GM06990 (cell line): Measurements from ENCODE around the gene CLIC2.

Source experiments
- DNase-seq: peaks from one replicate; pipeline ENCODE4 v3.0.0-alpha.2; 2011; ENCODE audit not compliant: insufficient read length; ENCODE audit errors: extremely low read depth
- H3K27me3 ChIP-seq: replicated peaks from 2 replicates; pipeline ENCODE4 v1.6.0; 2011; ENCODE audit warnings: low read length; ENCODE audit not compliant: control insufficient read depth, insufficient read depth
- H3K36me3 ChIP-seq: 2 replicates; pipeline ENCODE4 v1.5.1; 2011; ENCODE audit warnings: low read length; ENCODE audit not compliant: control insufficient read depth, insufficient read depth
- H3K4me3 ChIP-seq: replicated peaks from 2 replicates; pipeline ENCODE4 v1.5.1; 2011; ENCODE audit warnings: low read depth, mild to moderate bottlenecking, control low read depth, low read length
- TF ChIP-seq, protein P1 (sequence below): IDR thresholded peaks from 2 replicates; pipeline ENCODE4 v1.5.1; 2011; ENCODE audit warnings: low read length, control low read depth, mild to moderate bottlenecking, inconsistent platforms; ENCODE audit not compliant: insufficient read depth, poor library complexity, severe bottlenecking

CLIC2 gene

DNA sequence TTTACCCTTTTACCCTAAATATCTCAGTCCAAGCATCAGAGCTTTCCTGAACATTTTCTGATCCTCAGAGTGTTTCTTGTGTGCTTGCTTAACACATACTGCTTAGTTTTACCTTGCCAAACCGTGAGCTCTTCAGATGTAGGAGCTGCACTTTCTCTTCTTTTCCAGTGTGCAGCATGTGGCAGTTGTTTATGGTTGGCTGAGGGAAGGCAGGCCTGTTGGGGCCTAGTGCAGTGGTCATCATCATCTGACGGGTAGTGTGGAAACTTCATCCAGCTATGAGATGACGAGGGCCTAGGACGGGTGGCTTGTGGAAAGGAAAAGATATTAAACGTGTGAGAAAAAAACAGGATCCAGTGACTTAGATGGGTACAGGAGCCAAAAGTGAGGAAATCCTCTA, 96.7 kb downstream of the CLIC2 start:
- Histone ChIP-seq H3K4me3 (no peak overlapping the region), H3K36me3 (peaks cover 3% of the 10 kb centered on the region), H3K27me3 (no peaks in the 10 kb centered on the region)
- DNase-seq = no peak
- TF ChIP-seq, protein P1, sequence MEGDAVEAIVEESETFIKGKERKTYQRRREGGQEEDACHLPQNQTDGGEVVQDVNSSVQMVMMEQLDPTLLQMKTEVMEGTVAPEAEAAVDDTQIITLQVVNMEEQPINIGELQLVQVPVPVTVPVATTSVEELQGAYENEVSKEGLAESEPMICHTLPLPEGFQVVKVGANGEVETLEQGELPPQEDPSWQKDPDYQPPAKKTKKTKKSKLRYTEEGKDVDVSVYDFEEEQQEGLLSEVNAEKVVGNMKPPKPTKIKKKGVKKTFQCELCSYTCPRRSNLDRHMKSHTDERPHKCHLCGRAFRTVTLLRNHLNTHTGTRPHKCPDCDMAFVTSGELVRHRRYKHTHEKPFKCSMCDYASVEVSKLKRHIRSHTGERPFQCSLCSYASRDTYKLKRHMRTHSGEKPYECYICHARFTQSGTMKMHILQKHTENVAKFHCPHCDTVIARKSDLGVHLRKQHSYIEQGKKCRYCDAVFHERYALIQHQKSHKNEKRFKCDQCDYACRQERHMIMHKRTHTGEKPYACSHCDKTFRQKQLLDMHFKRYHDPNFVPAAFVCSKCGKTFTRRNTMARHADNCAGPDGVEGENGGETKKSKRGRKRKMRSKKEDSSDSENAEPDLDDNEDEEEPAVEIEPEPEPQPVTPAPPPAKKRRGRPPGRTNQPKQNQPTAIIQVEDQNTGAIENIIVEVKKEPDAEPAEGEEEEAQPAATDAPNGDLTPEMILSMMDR = no peak

DNA sequence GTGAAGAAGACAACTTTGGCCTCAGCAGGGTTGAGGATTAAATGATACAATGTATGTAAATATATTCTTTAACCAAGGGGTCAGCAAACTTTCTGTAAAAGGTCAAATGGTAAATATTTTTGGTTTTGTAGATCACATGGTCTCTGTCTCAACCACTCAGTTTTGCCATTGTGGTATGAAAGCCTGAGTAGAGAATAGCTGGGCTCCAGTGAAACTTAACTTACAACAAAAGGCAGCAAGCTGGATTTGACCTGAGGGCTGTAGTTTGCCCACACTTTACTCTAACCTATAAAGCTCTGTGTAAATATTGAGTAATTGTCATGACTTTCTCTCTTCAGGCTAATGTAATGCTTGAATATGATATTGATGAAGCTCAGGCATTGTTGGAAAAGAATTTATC, 98.5 kb downstream of the CLIC2 start:
- H3K4me3 ChIP-seq = no peak overlapping the region
- H3K36me3 ChIP-seq = peaks cover 3% of the 10 kb centered on the region
- DNase-seq = no peak
- H3K27me3 ChIP-seq = no peaks in the 10 kb centered on the region
- TF ChIP-seq, protein P1 = no peak

DNA sequence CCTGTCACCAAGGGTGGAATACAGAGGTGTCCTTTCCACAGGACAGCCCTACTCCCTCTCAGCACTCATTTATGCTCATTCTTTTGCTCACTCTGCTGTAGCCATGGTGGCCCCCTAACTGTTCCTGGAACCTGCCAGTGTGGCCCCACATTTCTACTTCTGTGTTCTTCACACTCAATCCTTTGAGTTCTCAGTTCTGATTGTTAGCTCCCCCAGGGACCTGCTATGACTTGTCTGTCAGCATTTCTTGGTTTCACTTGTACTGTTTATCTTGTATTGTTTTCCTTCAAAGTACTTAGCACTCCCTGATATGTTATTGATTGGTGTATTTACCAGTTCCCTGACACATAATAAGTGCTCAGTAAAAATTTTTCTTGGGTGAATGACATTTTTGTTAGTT, 103.3 kb downstream of the CLIC2 start:
- DNase-seq = no peak
- peaks cover 3% of the 10 kb centered on the region; the same call in 1 of the 2 replicates for H3K36me3 ChIP-seq
- TF ChIP-seq, protein P1 = no peak

More for the DNA sequence above, 103.3 kb downstream of the CLIC2 start:
- H3K27me3 ChIP-seq = no peaks in the 10 kb centered on the region
- no peak overlapping the region for H3K4me3 ChIP-seq
